Hepatocyte (in vitro differentiated cells): ENCODE measurements around the gene FAM20C.

Source experiments
- EZH2 ChIP-seq: fragments of 200-600 bp; sonication (generic); IDR thresholded peaks from 2 replicates; pipeline ENCODE4 v1.6.1; 2016; ENCODE audit warnings: antibody characterized with exemption, mild to moderate bottlenecking, borderline replicate concordance
- TF ChIP-seq, protein P1 (sequence below): fragments of 200-600 bp; sonication (generic); IDR thresholded peaks from 2 replicates; pipeline ENCODE4 v1.5.1; 2016; ENCODE audit warnings: antibody characterized with exemption, mild to moderate bottlenecking; ENCODE audit not compliant: poor library complexity

- TF ChIP-seq, protein P1, sequence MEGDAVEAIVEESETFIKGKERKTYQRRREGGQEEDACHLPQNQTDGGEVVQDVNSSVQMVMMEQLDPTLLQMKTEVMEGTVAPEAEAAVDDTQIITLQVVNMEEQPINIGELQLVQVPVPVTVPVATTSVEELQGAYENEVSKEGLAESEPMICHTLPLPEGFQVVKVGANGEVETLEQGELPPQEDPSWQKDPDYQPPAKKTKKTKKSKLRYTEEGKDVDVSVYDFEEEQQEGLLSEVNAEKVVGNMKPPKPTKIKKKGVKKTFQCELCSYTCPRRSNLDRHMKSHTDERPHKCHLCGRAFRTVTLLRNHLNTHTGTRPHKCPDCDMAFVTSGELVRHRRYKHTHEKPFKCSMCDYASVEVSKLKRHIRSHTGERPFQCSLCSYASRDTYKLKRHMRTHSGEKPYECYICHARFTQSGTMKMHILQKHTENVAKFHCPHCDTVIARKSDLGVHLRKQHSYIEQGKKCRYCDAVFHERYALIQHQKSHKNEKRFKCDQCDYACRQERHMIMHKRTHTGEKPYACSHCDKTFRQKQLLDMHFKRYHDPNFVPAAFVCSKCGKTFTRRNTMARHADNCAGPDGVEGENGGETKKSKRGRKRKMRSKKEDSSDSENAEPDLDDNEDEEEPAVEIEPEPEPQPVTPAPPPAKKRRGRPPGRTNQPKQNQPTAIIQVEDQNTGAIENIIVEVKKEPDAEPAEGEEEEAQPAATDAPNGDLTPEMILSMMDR: no peak
- no peak for TF ChIP-seq EZH2
Observed at GRCh38 chr7:260441-261281, 68.3 kb downstream of the FAM20C start.
